H1 (cell line): ENCODE results near the gene PLEKHO1. TPM values are rescaled to one million over a fixed set of nuclear protein-coding genes. Genes with fewer than 3 reads are reported as not detected.

Experiments used
- ATF3 ChIP-seq: IDR thresholded peaks from 2 replicates; pipeline ENCODE4 v1.6.1; 2011; ENCODE audit warnings: low read depth, mild to moderate bottlenecking, low read length; ENCODE audit not compliant: insufficient read depth
- CHD2 ChIP-seq: IDR thresholded peaks from 2 replicates; pipeline ENCODE4 v1.6.1; 2012; ENCODE audit warnings: low read length, improper control_type of control experiment
- MAX ChIP-seq: IDR thresholded peaks from 2 replicates; pipeline ENCODE4 v1.6.1; 2012; ENCODE audit warnings: inconsistent platforms
- NRF1 ChIP-seq: IDR thresholded peaks from 2 replicates; pipeline ENCODE4 v1.6.1; 2011; ENCODE audit warnings: mild to moderate bottlenecking, low read depth, low read length, improper control_type of control experiment
- POLR2A ChIP-seq, 2 experiments: IDR thresholded peaks; 1 replicate in 1 of 2; 2 replicates in 1 of 2; pipeline ENCODE4 v1.6.1; 2011; ENCODE audit warnings: low read depth in 2 of 2, low read length in 2 of 2, mild to moderate bottlenecking in 2 of 2; ENCODE audit errors: control extremely low read depth in 1 of 2
- ZNF274 ChIP-seq: IDR thresholded peaks from 2 replicates; pipeline ENCODE4 v1.7.0; 2012; ENCODE audit warnings: low read length, borderline replicate concordance; ENCODE audit errors: extremely low read depth
- polyA plus RNA-seq, 7 experiments: library from polyadenylated mRNA; depleted of rRNA in 3 of 7; stranded (reverse) in 5 of 7; unstranded in 2 of 7; fragments of >200 nt in 5 of 7; fragments of 200-250 nt in 2 of 7; gene quantifications; 1 replicate in 5 of 7; 2 replicates in 1 of 7; 4 replicates in 1 of 7; pipeline versions ENCODE4 v1.2.1 to v1.2.3, GENCODE V29; 2011 to 2013; ENCODE audit warnings: missing spikeins in 2 of 7, mixed read lengths in 2 of 7
- total RNA-seq: library from RNA; stranded (reverse); fragmentation: NEBNext Ultra II Directional; extraction: Animal tissue kit (Norgen Biotek cat#: 25700); gene quantifications from 2 replicates; pipeline ENCODE4 v1.2.1, GENCODE V29; 2021

Gene PLEKHO1
- total and polyA plus RNA-seq, 2 of the 8 experiments (the other 6 are each of a cell fraction or from before 2014, with no cell fraction given) = 23.2 to 37.0 TPM

- TF ChIP-seq ATF3 = no peak
- TF ChIP-seq ZNF274 = no peak
- no peak for TF ChIP-seq MAX
- no peak for TF ChIP-seq NRF1
- no peak for TF ChIP-seq POLR2A (IDR thresholded peaks at IDR 0.05; ENCODE audit: control extremely low read depth in 1 of 2, low read depth in 2 of 2, low read length in 2 of 2)
- TF ChIP-seq CHD2 = no peak
Measured at GRCh38 chr1:150182247-150182646, 32.5 kb downstream of the PLEKHO1 start (continued).
